ENCODE data around the gene TAF1L.
A peak's percentile ranks its signal among the peaks of the same experiment; 100 is the strongest.

Gene TAF1L

DNA sequence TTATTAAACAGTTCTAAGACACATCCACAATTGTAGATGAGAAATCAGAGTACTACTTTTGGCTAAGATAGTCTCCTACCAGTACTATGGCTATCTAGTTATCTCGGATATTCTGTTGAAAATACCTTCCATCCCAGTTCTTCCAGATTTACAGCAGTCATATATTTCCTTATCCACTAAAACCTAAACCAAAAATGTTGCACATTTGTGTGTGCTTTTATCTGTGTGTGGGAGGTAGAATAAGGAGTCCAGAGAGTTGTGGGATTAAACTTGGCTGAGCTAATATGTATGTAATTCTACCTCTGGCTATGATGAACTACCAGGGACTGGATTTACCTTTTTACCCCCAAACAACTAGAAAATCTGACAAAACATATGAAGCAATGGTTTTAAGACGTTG lies 45.0 kb downstream of the TAF1L start:
- no peak for DNase-seq

- no peak for DNase-seq
Measured at GRCh38 chr9:32589083-32589723, 46.3 kb downstream of the TAF1L start.

DNA sequence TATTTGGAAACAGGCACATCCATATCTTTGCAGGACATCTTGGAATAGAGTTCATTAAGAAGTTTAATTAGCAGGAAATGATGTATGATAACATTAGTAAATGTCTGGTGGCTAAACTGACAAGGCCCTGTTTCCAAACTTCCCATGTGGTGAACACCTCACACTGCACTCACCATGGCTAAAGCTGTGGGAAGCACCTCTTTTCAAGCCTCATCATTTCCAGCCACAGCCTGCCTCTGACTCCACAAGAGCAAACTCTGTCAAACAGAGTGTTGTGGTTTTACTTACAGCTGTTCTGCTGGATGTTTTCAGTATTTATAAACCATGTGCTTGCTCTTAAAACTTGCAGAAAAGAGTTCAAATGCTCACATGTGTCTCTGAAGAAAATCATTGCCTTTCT lies 47.6 kb downstream of the TAF1L start:
- no peak for DNase-seq

DNA sequence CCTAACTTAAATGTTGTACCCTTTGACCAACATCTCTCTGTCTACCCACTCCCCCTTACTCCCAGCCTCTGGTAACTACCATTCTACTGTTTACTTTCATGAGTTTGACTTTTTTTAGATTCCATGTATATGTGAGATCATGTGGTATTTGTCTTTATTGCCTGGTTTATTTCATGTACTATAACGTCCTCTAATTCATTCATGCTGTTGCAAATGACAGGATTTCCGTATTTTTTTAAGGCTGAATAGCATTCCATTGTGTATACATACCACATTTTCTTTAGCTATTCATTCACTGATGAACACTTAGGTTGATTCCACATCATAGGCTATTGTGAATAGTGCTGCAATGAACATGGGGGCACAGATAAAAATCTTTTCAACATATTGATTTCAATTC lies 50.7 kb downstream of the TAF1L start:
- DNase-seq: no peak

DNA sequence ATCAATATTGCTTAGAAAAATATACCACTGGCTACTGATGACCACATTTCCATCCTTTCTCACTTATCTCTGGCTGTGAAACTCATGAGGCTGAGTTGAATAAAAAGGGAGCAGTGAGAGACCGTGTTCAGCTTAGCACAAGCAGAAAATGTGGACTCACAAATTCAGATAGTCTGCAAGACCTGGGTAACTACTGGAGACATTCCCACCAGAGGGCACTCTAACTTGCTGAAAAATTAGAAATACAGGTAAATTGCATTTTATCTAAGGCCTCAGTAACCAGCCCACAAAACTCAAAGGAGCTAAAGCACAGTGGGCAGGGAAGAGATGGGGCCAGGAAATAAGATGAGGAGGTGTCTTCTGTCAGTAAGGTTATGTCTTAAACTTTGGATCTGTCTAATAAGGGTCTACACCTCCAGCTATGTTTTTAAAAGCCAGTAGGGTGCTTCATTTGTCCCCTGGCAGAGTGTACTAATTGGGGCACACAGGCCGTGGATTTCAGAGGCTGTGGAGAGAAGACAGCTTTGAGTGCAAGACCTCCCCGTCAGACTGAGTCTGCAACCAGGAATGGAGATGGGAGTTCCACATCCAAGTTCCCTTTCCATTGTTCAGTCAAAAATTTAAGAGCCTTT lies 53.8 kb downstream of the TAF1L start:
- DNase-seq: peak; percentile 6 to 28

DNA sequence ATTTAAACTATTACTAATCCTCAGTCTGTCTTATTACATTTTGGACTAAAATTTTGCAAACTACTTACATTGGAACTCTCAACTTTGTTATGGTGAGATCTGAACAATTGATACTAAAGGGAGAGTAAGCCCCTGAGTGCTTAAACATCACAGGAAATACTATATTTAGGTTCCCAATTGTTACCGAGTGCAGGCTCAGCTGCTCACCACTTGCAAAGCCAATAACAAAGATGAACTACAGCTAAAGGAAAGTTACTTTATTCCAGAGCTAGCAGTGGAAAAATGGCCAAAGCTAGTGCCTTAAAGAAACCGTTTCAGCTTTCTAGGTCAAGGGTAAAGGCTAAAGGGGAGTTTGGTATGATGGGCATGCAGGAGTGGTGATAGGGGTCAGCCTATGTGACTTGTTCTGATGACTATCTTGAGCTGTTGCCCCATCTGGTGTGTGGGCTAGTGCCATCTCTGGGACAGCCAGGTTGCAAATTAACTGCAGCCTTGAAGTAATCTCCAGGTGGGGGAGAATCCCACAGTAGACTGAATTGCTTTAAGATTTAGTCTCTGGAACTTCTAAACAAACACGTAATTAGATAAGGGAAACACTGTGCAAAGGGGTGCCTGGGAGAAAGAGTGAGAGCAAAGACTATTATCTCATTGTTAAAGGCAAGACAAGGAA lies 54.7 kb downstream of the TAF1L start:
- DNase-seq: no peak

DNA sequence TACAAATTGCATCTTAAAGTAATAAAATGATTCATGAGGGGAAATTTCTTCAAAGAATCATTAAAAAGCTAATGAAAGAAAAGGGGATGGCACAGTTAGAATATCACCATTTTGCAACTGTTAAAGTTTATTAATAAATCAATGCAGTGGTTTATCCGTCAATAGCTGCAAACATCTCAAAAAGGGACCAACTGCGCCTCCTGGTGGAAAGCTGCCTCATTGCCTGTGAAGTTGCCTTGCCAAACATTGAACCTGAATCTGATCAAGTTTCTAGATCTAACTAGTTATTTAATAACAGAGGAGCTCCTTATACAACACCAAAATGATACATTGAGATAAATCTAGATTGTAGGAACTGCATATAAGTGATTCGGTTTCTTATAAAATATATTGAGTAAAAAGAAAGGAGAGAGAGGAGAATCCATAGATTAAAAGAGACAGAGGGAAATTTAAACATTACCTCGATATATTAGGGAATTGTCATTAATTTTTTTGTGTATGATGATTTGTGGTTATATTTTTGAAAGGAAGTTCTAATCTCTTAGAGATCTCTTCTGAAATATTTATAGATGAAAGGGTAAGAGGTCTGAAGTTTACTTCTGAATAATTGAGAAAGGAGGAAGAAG lies 55.6 kb downstream of the TAF1L start:
- peak in 1 of 2 experiments; percentile 18 for DNase-seq
